ENCODE results near the gene MX1.

- TF ChIP-seq CTCF (CRISPR knock-in tag; IDR thresholded peaks at IDR 0.05) = no peak
- TF ChIP-seq HNRNPL (IDR thresholded peaks at IDR 0.05; ENCODE audit: low read depth, low read length) = no peak
- TF ChIP-seq PTBP1 (IDR thresholded peaks at IDR 0.05; ENCODE audit: low read depth, low read length, poor library complexity, severe bottlenecking) = no peak
- TF ChIP-seq SIN3A (IDR thresholded peaks at IDR 0.05; ENCODE audit: borderline replicate concordance, low read depth, low read length) = no peak
- no peak for TF ChIP-seq ZNF619 (CRISPR knock-in tag; IDR thresholded peaks at IDR 0.05)
- TF ChIP-seq SP1 (IDR thresholded peaks at IDR 0.05) = no peak
- no peak for TF ChIP-seq SP1 (CRISPR knock-in tag; IDR thresholded peaks at IDR 0.05)
- TF ChIP-seq POLR2A (IDR thresholded peaks at IDR 0.05; ENCODE audit: insufficient read depth in 1 of 2, low read depth in 2 of 2, low read length in 2 of 2) = no peak
- no peak for TF ChIP-seq PBX3 (CRISPR knock-in tag; IDR thresholded peaks at IDR 0.05; ENCODE audit: borderline replicate concordance)
These were observed 23.8 kb upstream of the MX1 start for GRCh38 chr21:41402231-41402630.

All from HepG2 (cell line).